HepG2 (cell line): ENCODE data around the gene RGS19. TPM values are rescaled to one million over a fixed set of nuclear protein-coding genes. Genes with fewer than 3 reads are reported as not detected.

Experiments
- EHMT2 ChIP-seq: fragments of 200-600 bp; sonication (generic); IDR thresholded peaks from 2 replicates; pipeline ENCODE4 v1.7.0; 2017; ENCODE audit warnings: antibody characterized with exemption, low read depth, low read length, borderline replicate concordance
- GABPB1 ChIP-seq: IDR thresholded peaks from 2 replicates; pipeline ENCODE4 v1.6.1; 2016; ENCODE audit warnings: mild to moderate bottlenecking, missing genetic modification reagents, moderate library complexity, missing compliant biosample characterization
- GZF1 ChIP-seq: sonication (generic); formaldehyde crosslinking; IDR thresholded peaks from 2 replicates; pipeline ENCODE4 v1.5.1; 2020; ENCODE audit warnings: mild to moderate bottlenecking, missing genetic modification reagents
- HNF4G ChIP-seq, 2 experiments: sonication (generic) in 1 of 2; formaldehyde crosslinking in 1 of 2; IDR thresholded peaks; 2 replicates each; pipeline versions ENCODE4 v1.4.0 to v1.6.1; 2011 to 2020; ENCODE audit warnings: borderline replicate concordance in 2 of 2, low read depth in 2 of 2, mild to moderate bottlenecking in 2 of 2, low read length in 1 of 2, missing genetic modification reagents in 1 of 2, moderate library complexity in 1 of 2
- KDM1A ChIP-seq: IDR thresholded peaks from 2 replicates; pipeline ENCODE4 v1.6.1; 2016; ENCODE audit warnings: missing compliant biosample characterization
- PHF5A ChIP-seq: IDR thresholded peaks from one replicate; pipeline ENCODE4 v1.6.1; 2018; ENCODE audit warnings: low read depth, missing genetic modification reagents; ENCODE audit not compliant: unreplicated experiment
- POGZ ChIP-seq: sonication (generic); formaldehyde crosslinking; IDR thresholded peaks from 2 replicates; pipeline ENCODE4 v1.4.0; 2020; ENCODE audit warnings: mild to moderate bottlenecking, missing genetic modification reagents
- RBAK ChIP-seq: sonication (generic); formaldehyde crosslinking; IDR thresholded peaks from 2 replicates; pipeline ENCODE4 v1.5.1; 2020; ENCODE audit warnings: mild to moderate bottlenecking, missing genetic modification reagents
- SMARCC2 ChIP-seq: fragments of 450-650 bp; IDR thresholded peaks from 2 replicates; pipeline ENCODE4 v1.6.1; 2017; ENCODE audit warnings: antibody characterized with exemption, mild to moderate bottlenecking
- SP4 ChIP-seq: sonication (generic); formaldehyde crosslinking; IDR thresholded peaks from 2 replicates; pipeline ENCODE4 v1.8.1; 2023; ENCODE audit warnings: mild to moderate bottlenecking, missing genetic modification reagents
- THAP11 ChIP-seq: IDR thresholded peaks from 2 replicates; pipeline ENCODE4 v1.6.1; 2016; ENCODE audit warnings: missing biosample characterization, missing genetic modification reagents
- ZIK1 ChIP-seq: sonication (generic); formaldehyde crosslinking; IDR thresholded peaks from 2 replicates; pipeline ENCODE4 v1.5.0; 2020; ENCODE audit warnings: mild to moderate bottlenecking, low read depth, missing genetic modification reagents, borderline replicate concordance
- ZKSCAN5 ChIP-seq: sonication (generic); formaldehyde crosslinking; IDR thresholded peaks from 2 replicates; pipeline ENCODE4 v1.5.1; 2020; ENCODE audit warnings: mild to moderate bottlenecking, missing genetic modification reagents
- ZNF20 ChIP-seq: sonication (generic); formaldehyde crosslinking; IDR thresholded peaks from 2 replicates; pipeline ENCODE4 v1.4.0; 2020; ENCODE audit warnings: mild to moderate bottlenecking, moderate library complexity, missing genetic modification reagents
- ZNF256 ChIP-seq: sonication (generic); formaldehyde crosslinking; conservative IDR thresholded peaks from 2 replicates; pipeline ENCODE4 v1.4.0; 2020; ENCODE audit warnings: missing genetic modification reagents
- ZNF430 ChIP-seq: sonication (generic); formaldehyde crosslinking; IDR thresholded peaks from 2 replicates; pipeline ENCODE4 v1.9.0; 2021; ENCODE audit warnings: mild to moderate bottlenecking, missing genetic modification reagents
- ZNF558 ChIP-seq: sonication (generic); formaldehyde crosslinking; IDR thresholded peaks from 2 replicates; pipeline ENCODE4 v1.9.0; 2022; ENCODE audit warnings: mild to moderate bottlenecking, missing genetic modification reagents, borderline replicate concordance
- ZNF749 ChIP-seq: sonication (generic); formaldehyde crosslinking; IDR thresholded peaks from 2 replicates; pipeline ENCODE4 v1.8.0; 2022; ENCODE audit warnings: mild to moderate bottlenecking, missing genetic modification reagents, moderate library complexity, borderline replicate concordance
- ZNF768 ChIP-seq: sonication (generic); formaldehyde crosslinking; IDR thresholded peaks from 2 replicates; pipeline ENCODE4 v1.4.0; 2020; ENCODE audit warnings: missing genetic modification reagents
- ZZZ3 ChIP-seq: sonication (generic); formaldehyde crosslinking; IDR thresholded peaks from 2 replicates; pipeline ENCODE4 v1.4.0; 2020; ENCODE audit warnings: missing genetic modification reagents, mild to moderate bottlenecking, borderline replicate concordance
- polyA plus RNA-seq, 8 experiments: library from polyadenylated mRNA; depleted of rRNA in 3 of 8; stranded (reverse) in 7 of 8; unstranded in 1 of 8; fragments of >200 nt; fragmentation: Illumina TruSeq in 4 of 8; extraction: Trizol in 4 of 8; gene quantifications; 2 replicates each; pipeline versions ENCODE4 v1.2.1 to v1.2.3, GENCODE V29; 2011 to 2016; ENCODE audit warnings: low read depth in 4 of 8, missing spikeins in 1 of 8, mixed read lengths in 1 of 8; ENCODE audit not compliant: insufficient read depth in 1 of 8
- total RNA-seq, 5 experiments: library from RNA; depleted of rRNA; stranded (reverse); fragments of >200 nt; fragmentation: Illumina TruSeq; extraction: Trizol; gene quantifications; 2 replicates each; pipeline ENCODE4 v1.2.3, GENCODE V29; 2016; ENCODE audit warnings: low read depth in 1 of 5
- TF ChIP-seq, protein P1 (sequence below): sonication (generic); formaldehyde crosslinking; IDR thresholded peaks from 2 replicates; pipeline ENCODE4 v1.4.0; 2020; ENCODE audit warnings: missing genetic modification reagents
- TF ChIP-seq, protein P2 (sequence below): sonication (generic); formaldehyde crosslinking; conservative IDR thresholded peaks from 2 replicates; pipeline ENCODE4 v1.8.1; 2023; ENCODE audit warnings: missing genetic modification reagents
- TF ChIP-seq, protein P3 (sequence below): sonication (generic); formaldehyde crosslinking; IDR thresholded peaks from 2 replicates; pipeline ENCODE4 v1.4.0; 2020; ENCODE audit warnings: missing genetic modification reagents

Gene RGS19
- total and polyA plus RNA-seq, 2 of the 13 experiments (the other 11 are each of a cell fraction or from before 2014, with no cell fraction given): 10.7 to 11.9 TPM

DNA sequence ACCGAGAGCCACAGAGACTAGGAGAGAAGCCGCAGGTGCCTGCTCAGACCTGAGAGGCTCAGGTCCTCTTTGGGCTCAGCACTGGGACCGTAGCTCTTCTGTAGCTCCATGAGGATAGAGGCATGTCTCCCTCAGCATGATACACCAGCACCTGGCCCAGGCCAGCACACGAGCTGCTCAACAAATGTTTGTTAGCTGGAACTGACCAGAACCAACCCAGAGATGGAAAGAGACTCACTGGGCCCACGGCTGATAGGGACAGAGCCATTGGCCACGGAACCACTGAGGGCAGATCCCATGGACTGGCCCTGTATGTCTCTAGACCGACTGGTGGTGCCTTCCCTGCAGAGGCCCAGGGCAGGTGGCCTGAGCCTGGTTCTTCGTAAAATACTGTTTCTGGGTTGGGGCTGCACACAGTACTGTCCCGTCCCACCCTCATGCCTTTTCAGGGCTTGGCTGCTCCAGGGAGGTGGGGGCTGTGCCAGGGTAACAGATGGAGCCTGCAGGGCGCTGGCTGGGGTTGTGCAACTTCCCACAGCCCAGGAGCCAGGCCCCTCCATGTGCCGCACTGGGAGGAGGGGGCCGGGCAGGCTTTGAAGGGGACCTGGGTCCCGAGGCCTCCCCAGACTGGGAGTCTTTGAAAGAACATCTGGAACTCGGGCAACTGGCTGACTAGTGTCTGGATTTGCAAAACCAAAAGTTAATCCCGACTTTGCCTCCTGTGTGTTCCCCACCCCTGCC lies 38.1 kb downstream of the RGS19 start (continued):
- TF ChIP-seq, protein P1, sequence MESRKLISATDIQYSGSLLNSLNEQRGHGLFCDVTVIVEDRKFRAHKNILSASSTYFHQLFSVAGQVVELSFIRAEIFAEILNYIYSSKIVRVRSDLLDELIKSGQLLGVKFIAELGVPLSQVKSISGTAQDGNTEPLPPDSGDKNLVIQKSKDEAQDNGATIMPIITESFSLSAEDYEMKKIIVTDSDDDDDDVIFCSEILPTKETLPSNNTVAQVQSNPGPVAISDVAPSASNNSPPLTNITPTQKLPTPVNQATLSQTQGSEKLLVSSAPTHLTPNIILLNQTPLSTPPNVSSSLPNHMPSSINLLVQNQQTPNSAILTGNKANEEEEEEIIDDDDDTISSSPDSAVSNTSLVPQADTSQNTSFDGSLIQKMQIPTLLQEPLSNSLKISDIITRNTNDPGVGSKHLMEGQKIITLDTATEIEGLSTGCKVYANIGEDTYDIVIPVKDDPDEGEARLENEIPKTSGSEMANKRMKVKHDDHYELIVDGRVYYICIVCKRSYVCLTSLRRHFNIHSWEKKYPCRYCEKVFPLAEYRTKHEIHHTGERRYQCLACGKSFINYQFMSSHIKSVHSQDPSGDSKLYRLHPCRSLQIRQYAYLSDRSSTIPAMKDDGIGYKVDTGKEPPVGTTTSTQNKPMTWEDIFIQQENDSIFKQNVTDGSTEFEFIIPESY (CRISPR knock-in tag): no peak; the same call in 1 of the 2 replicates
- TF ChIP-seq, protein P2, sequence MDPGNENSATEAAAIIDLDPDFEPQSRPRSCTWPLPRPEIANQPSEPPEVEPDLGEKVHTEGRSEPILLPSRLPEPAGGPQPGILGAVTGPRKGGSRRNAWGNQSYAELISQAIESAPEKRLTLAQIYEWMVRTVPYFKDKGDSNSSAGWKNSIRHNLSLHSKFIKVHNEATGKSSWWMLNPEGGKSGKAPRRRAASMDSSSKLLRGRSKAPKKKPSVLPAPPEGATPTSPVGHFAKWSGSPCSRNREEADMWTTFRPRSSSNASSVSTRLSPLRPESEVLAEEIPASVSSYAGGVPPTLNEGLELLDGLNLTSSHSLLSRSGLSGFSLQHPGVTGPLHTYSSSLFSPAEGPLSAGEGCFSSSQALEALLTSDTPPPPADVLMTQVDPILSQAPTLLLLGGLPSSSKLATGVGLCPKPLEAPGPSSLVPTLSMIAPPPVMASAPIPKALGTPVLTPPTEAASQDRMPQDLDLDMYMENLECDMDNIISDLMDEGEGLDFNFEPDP: peak; percentile 94; the same call in 1 of the 2 replicates
- TF ChIP-seq, protein P3, sequence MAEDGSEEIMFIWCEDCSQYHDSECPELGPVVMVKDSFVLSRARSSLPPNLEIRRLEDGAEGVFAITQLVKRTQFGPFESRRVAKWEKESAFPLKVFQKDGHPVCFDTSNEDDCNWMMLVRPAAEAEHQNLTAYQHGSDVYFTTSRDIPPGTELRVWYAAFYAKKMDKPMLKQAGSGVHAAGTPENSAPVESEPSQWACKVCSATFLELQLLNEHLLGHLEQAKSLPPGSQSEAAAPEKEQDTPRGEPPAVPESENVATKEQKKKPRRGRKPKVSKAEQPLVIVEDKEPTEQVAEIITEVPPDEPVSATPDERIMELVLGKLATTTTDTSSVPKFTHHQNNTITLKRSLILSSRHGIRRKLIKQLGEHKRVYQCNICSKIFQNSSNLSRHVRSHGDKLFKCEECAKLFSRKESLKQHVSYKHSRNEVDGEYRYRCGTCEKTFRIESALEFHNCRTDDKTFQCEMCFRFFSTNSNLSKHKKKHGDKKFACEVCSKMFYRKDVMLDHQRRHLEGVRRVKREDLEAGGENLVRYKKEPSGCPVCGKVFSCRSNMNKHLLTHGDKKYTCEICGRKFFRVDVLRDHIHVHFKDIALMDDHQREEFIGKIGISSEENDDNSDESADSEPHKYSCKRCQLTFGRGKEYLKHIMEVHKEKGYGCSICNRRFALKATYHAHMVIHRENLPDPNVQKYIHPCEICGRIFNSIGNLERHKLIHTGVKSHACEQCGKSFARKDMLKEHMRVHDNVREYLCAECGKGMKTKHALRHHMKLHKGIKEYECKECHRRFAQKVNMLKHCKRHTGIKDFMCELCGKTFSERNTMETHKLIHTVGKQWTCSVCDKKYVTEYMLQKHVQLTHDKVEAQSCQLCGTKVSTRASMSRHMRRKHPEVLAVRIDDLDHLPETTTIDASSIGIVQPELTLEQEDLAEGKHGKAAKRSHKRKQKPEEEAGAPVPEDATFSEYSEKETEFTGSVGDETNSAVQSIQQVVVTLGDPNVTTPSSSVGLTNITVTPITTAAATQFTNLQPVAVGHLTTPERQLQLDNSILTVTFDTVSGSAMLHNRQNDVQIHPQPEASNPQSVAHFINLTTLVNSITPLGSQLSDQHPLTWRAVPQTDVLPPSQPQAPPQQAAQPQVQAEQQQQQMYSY: 0 out of 2 replicates have a peak, but pooled peaks have one; percentile 49
- TF ChIP-seq RBAK (CRISPR knock-in tag): no peak
- TF ChIP-seq ZZZ3 (CRISPR knock-in tag): no peak
- TF ChIP-seq THAP11: peak; percentile 73
- no peak for TF ChIP-seq ZIK1 (CRISPR knock-in tag)
- TF ChIP-seq SMARCC2: no peak
- TF ChIP-seq GZF1 (CRISPR knock-in tag): no peak; the same call in 1 of the 2 replicates
- TF ChIP-seq ZNF256: no peak
- TF ChIP-seq ZNF558 (CRISPR knock-in tag): no peak
- no peak for TF ChIP-seq KDM1A
- peak; percentile 24 for TF ChIP-seq ZNF768 (CRISPR knock-in tag)
- TF ChIP-seq HNF4G (IDR thresholded peaks at IDR 0.05; ENCODE audit: borderline replicate concordance, low read depth, low read length): 0 out of 2 replicates have a peak, but pooled peaks have one; percentile 33
- TF ChIP-seq HNF4G (CRISPR knock-in tag; IDR thresholded peaks at IDR 0.05; ENCODE audit: borderline replicate concordance, low read depth): no peak
- TF ChIP-seq PHF5A (CRISPR knock-in tag): peak; percentile 91
- TF ChIP-seq ZKSCAN5 (CRISPR knock-in tag): no peak
- TF ChIP-seq ZNF749 (CRISPR knock-in tag): no peak; the same call in 1 of the 2 replicates
- TF ChIP-seq EHMT2: no peak
- peak; percentile 74 for TF ChIP-seq GABPB1 (CRISPR knock-in tag)
- TF ChIP-seq ZNF430 (CRISPR knock-in tag): peak; percentile 78
- no peak; the same call in 1 of the 2 replicates for TF ChIP-seq POGZ (CRISPR knock-in tag)
- 0 out of 2 replicates have a peak, but pooled peaks have one; percentile 6 for TF ChIP-seq SP4 (CRISPR knock-in tag)
- TF ChIP-seq ZNF20 (CRISPR knock-in tag): no peak
